Effector memory CD4-positive, alpha-beta T cell (primary cell): ENCODE measurements around the gene CDCA4.

Experiments used
- DNase-seq, 3 donors: peaks; one replicate each; pipeline ENCODE4 v3.0.0-alpha.2; 2020
- H3K27ac ChIP-seq: 2 replicates; pipeline ENCODE4 v1.7.0; 2013; ENCODE audit warnings: mild to moderate bottlenecking, low read length, moderate library complexity; ENCODE audit not compliant: insufficient read depth, poor library complexity, severe bottlenecking
- H3K27me3 ChIP-seq: replicated peaks from 2 replicates; pipeline ENCODE4 v1.7.0; 2013; ENCODE audit warnings: mild to moderate bottlenecking, low read length; ENCODE audit not compliant: insufficient read depth, control insufficient read depth, poor library complexity, severe bottlenecking
- H3K36me3 ChIP-seq: 2 replicates; pipeline ENCODE4 v1.7.0; 2013; ENCODE audit warnings: mild to moderate bottlenecking, low read length, moderate library complexity; ENCODE audit not compliant: control insufficient read depth, insufficient read depth
- H3K4me1 ChIP-seq: 2 replicates; pipeline ENCODE4 v1.7.0; 2013; ENCODE audit warnings: low read length, mild to moderate bottlenecking; ENCODE audit not compliant: control insufficient read depth, insufficient read depth, poor library complexity, severe bottlenecking
- H3K4me3 ChIP-seq: 2 replicates; pipeline ENCODE4 v1.7.0; 2013; ENCODE audit warnings: low read length, low read depth, mild to moderate bottlenecking; ENCODE audit not compliant: insufficient read depth, poor library complexity, severe bottlenecking
- H3K9me3 ChIP-seq: 2 replicates; pipeline ENCODE4 v1.7.0; 2013; ENCODE audit warnings: mild to moderate bottlenecking, low read length, moderate library complexity; ENCODE audit not compliant: control insufficient read depth

CDCA4 gene

GRCh38 chr14:105058521-105059034 is 37.7 kb upstream of the CDCA4 start:
- DNase-seq: no peak
- H3K27me3 ChIP-seq: no peaks in the 10 kb centered on the region
- peaks cover 53% of the 10 kb centered on the region for H3K4me1 ChIP-seq
- peaks cover 33% of the 10 kb centered on the region for H3K36me3 ChIP-seq
- peak overlapping the region; percentile 100 for H3K27ac ChIP-seq
- no peaks in the 10 kb centered on the region for H3K9me3 ChIP-seq
- no peak overlapping the region for H3K4me3 ChIP-seq

- Histone ChIP-seq H3K9me3 (no peaks in the 10 kb centered on the region), H3K36me3 (peaks cover 46% of the 10 kb centered on the region), H3K27ac (no peak overlapping the region), H3K27me3 (no peaks in the 10 kb centered on the region), H3K4me3 (no peak overlapping the region), H3K4me1 (peaks cover 32% of the 10 kb centered on the region)
- DNase-seq: no peak
These were observed 35.5 kb upstream of the CDCA4 start for GRCh38 chr14:105056303-105056831.

GRCh38 chr14:105055736-105056302 is 34.9 kb upstream of the CDCA4 start:
- no peaks in the 10 kb centered on the region for H3K9me3 ChIP-seq
- peaks cover 27% of the 10 kb centered on the region for H3K4me1 ChIP-seq
- H3K4me3 ChIP-seq: no peak overlapping the region
- no peak overlapping the region for H3K27ac ChIP-seq
- H3K27me3 ChIP-seq: no peaks in the 10 kb centered on the region
- no peak for DNase-seq
- peaks cover 51% of the 10 kb centered on the region for H3K36me3 ChIP-seq

- Histone ChIP-seq H3K27ac (no peak overlapping the region), H3K4me3 (no peak overlapping the region), H3K36me3 (peaks cover 56% of the 10 kb centered on the region), H3K27me3 (no peaks in the 10 kb centered on the region), H3K9me3 (no peaks in the 10 kb centered on the region), H3K4me1 (peaks cover 22% of the 10 kb centered on the region)
- no peak for DNase-seq
These were observed 34.5 kb upstream of the CDCA4 start for GRCh38 chr14:105055334-105055733.

GRCh38 chr14:105053996-105054395 is 33.1 kb upstream of the CDCA4 start:
- Histone ChIP-seq H3K4me3 (no peak overlapping the region), H3K27me3 (no peaks in the 10 kb centered on the region), H3K36me3 (peaks cover 69% of the 10 kb centered on the region), H3K27ac (no peak overlapping the region), H3K4me1 (peaks cover 9% of the 10 kb centered on the region), H3K9me3 (no peaks in the 10 kb centered on the region)
- DNase-seq: no peak

GRCh38 chr14:105053421-105053820 is 32.5 kb upstream of the CDCA4 start:
- Histone ChIP-seq H3K27me3 (no peaks in the 10 kb centered on the region), H3K4me3 (no peak overlapping the region), H3K27ac (no peak overlapping the region), H3K9me3 (no peaks in the 10 kb centered on the region), H3K36me3 (peaks cover 70% of the 10 kb centered on the region), H3K4me1 (peaks cover 3% of the 10 kb centered on the region)
- no peak for DNase-seq

- Histone ChIP-seq H3K27me3 (no peaks in the 10 kb centered on the region), H3K27ac (no peak overlapping the region), H3K36me3 (peaks cover 67% of the 10 kb centered on the region), H3K4me3 (no peak overlapping the region), H3K9me3 (no peaks in the 10 kb centered on the region), H3K4me1 (no peaks in the 10 kb centered on the region)
- no peak for DNase-seq
These were observed 31.2 kb upstream of the CDCA4 start for GRCh38 chr14:105052110-105052458.

GRCh38 chr14:105051182-105052109 is 30.6 kb upstream of the CDCA4 start:
- Histone ChIP-seq H3K9me3 (no peaks in the 10 kb centered on the region), H3K27me3 (no peaks in the 10 kb centered on the region), H3K27ac (no peak overlapping the region), H3K36me3 (peaks cover 61% of the 10 kb centered on the region), H3K4me1 (no peaks in the 10 kb centered on the region), H3K4me3 (no peak overlapping the region)
- DNase-seq: no peak

- Histone ChIP-seq H3K36me3 (peaks cover 51% of the 10 kb centered on the region), H3K4me3 (no peak overlapping the region), H3K27ac (no peak overlapping the region), H3K27me3 (no peaks in the 10 kb centered on the region), H3K4me1 (peaks cover 6% of the 10 kb centered on the region), H3K9me3 (no peaks in the 10 kb centered on the region)
- DNase-seq: no peak
These were observed 29.6 kb upstream of the CDCA4 start for GRCh38 chr14:105050551-105050897.
